H9 (cell line): ENCODE measurements around the gene GORASP1. TPM values are rescaled to one million over a fixed set of nuclear protein-coding genes. Genes with fewer than 3 reads are reported as not detected.

Source experiments
- DNase-seq: peaks from one replicate; pipeline ENCODE4 v3.0.0-alpha.2; 2017
- H2AFZ ChIP-seq: one replicate; pipeline ENCODE4 v1.6.1; 2013; ENCODE audit warnings: mild to moderate bottlenecking, low read length, control low read depth, moderate library complexity
- H2AK5ac ChIP-seq: 2 replicates; pipeline ENCODE4 v1.6.1; 2013; ENCODE audit warnings: low read length, control low read depth, mixed read lengths; ENCODE audit not compliant: insufficient read length
- H2BK120ac ChIP-seq: one replicate; pipeline ENCODE4 v1.6.1; 2013; ENCODE audit warnings: low read depth, mild to moderate bottlenecking, low read length, control low read depth, inconsistent platforms; ENCODE audit not compliant: poor library complexity, severe bottlenecking
- H2BK12ac ChIP-seq: 2 replicates; pipeline ENCODE4 v1.6.1; 2013; ENCODE audit warnings: low read length, control low read depth, mixed read lengths, low read depth; ENCODE audit not compliant: insufficient read length
- H2BK15ac ChIP-seq: 2 replicates; pipeline ENCODE4 v1.6.1; 2013; ENCODE audit warnings: low read depth, low read length, control low read depth
- H2BK20ac ChIP-seq: one replicate; pipeline ENCODE4 v1.6.1; 2013; ENCODE audit warnings: low read depth, mild to moderate bottlenecking, low read length, control low read depth, inconsistent platforms; ENCODE audit not compliant: poor library complexity, severe bottlenecking
- H2BK5ac ChIP-seq: 2 replicates; pipeline ENCODE4 v1.6.1; 2013; ENCODE audit warnings: low read length, control low read depth, mixed read lengths; ENCODE audit not compliant: insufficient read length
- H3K14ac ChIP-seq: 2 replicates; pipeline ENCODE4 v1.6.1; 2013; ENCODE audit warnings: low read length, control low read depth; ENCODE audit not compliant: insufficient read depth
- H3K18ac ChIP-seq: 2 replicates; pipeline ENCODE4 v1.6.1; 2013; ENCODE audit warnings: low read depth, mild to moderate bottlenecking, mixed read lengths, low read length, control low read depth; ENCODE audit not compliant: insufficient read length
- H3K23ac ChIP-seq: 2 replicates; pipeline ENCODE4 v1.6.1; 2013; ENCODE audit warnings: low read length, control low read depth, mixed read lengths, low read depth; ENCODE audit not compliant: insufficient read length
- H3K23me2 ChIP-seq: 2 replicates; pipeline ENCODE4 v1.6.1; 2013; ENCODE audit warnings: low read depth, mild to moderate bottlenecking, mixed read lengths, low read length, control low read depth; ENCODE audit not compliant: insufficient read length, poor library complexity, severe bottlenecking
- H3K27ac ChIP-seq: 2 replicates; pipeline ENCODE4 v1.5.1; 2013; ENCODE audit warnings: low read length, control low read depth, mixed read lengths, low read depth; ENCODE audit not compliant: insufficient read length
- H3K27me3 ChIP-seq: 2 replicates; pipeline ENCODE4 v1.6.1; 2013; ENCODE audit warnings: low read length, control low read depth, inconsistent platforms; ENCODE audit not compliant: insufficient read depth
- H3K4ac ChIP-seq: 2 replicates; pipeline ENCODE4 v1.6.1; 2013; ENCODE audit warnings: low read depth, mild to moderate bottlenecking, control low read depth, inconsistent platforms, low read length, moderate library complexity
- H3K4me1 ChIP-seq: 2 replicates; pipeline ENCODE4 v1.6.1; 2013; ENCODE audit warnings: low read length, control low read depth, inconsistent platforms; ENCODE audit not compliant: insufficient read depth
- H3K4me2 ChIP-seq: 2 replicates; pipeline ENCODE4 v1.6.1; 2013; ENCODE audit warnings: low read length, control low read depth, mixed read lengths; ENCODE audit not compliant: insufficient read length, insufficient read depth
- H3K56ac ChIP-seq: 2 replicates; pipeline ENCODE4 v1.6.1; 2013; ENCODE audit warnings: low read depth, mild to moderate bottlenecking, mixed read lengths, low read length, control low read depth; ENCODE audit not compliant: insufficient read length
- H3K79me1 ChIP-seq: 2 replicates; pipeline ENCODE4 v1.6.1; 2013; ENCODE audit warnings: low read depth, mild to moderate bottlenecking, moderate library complexity, low read length, control low read depth, inconsistent platforms; ENCODE audit not compliant: insufficient read depth, poor library complexity, severe bottlenecking
- H3K79me2 ChIP-seq: 2 replicates; pipeline ENCODE4 v1.6.1; 2013; ENCODE audit warnings: low read length, control low read depth, inconsistent platforms; ENCODE audit not compliant: insufficient read depth
- H3K9ac ChIP-seq: 2 replicates; pipeline ENCODE4 v1.6.1; 2013; ENCODE audit warnings: low read length, control low read depth, mixed read lengths; ENCODE audit not compliant: insufficient read length; ENCODE audit errors: extremely low read depth
- H3K9me3 ChIP-seq: one replicate; pipeline ENCODE4 v1.6.1; 2013; ENCODE audit warnings: low read depth, low read length, inconsistent platforms; ENCODE audit not compliant: control insufficient read depth
- H3T11ph ChIP-seq: one replicate; pipeline ENCODE4 v1.6.1; 2013; ENCODE audit warnings: mild to moderate bottlenecking, low read length, control low read depth, inconsistent platforms
- H4K20me1 ChIP-seq: one replicate; pipeline ENCODE4 v1.6.1; 2013; ENCODE audit not compliant: control insufficient read depth, insufficient read length, insufficient read depth
- H4K5ac ChIP-seq: 2 replicates; pipeline ENCODE4 v1.6.1; 2013; ENCODE audit warnings: low read depth, mild to moderate bottlenecking, mixed read lengths, low read length, control low read depth; ENCODE audit not compliant: insufficient read length
- H4K8ac ChIP-seq: replicated peaks from 2 replicates; pipeline ENCODE4 v1.6.1; 2013; ENCODE audit warnings: low read length, control low read depth, mixed read lengths, low read depth; ENCODE audit not compliant: insufficient read length
- H4K91ac ChIP-seq: 2 replicates; pipeline ENCODE4 v1.6.1; 2013; ENCODE audit warnings: low read depth, mild to moderate bottlenecking, moderate library complexity, mixed read lengths, low read length, control low read depth; ENCODE audit not compliant: insufficient read length
- H3K27ac Mint-ChIP-seq, 3 experiments: 2 replicates in 2 of 3; 3 replicates in 1 of 3; pipeline ENCODE4 v1.8.0; 2020 to 2021; ENCODE audit warnings: mixed read lengths in 3 of 3, mild to moderate bottlenecking in 1 of 3, moderate library complexity in 1 of 3
- H3K27me3 Mint-ChIP-seq: 2 replicates; pipeline ENCODE4 v1.8.0; 2021; ENCODE audit warnings: low read depth, mild to moderate bottlenecking, moderate library complexity, mixed read lengths
- H3K36me3 Mint-ChIP-seq, 3 experiments: 2 replicates in 2 of 3; 3 replicates in 1 of 3; pipeline ENCODE4 v1.8.0; 2020 to 2021; ENCODE audit warnings: low read depth in 3 of 3, mixed read lengths in 3 of 3; ENCODE audit not compliant: insufficient read depth in 1 of 3
- H3K4me1 Mint-ChIP-seq, 2 experiments: 2 replicates each; pipeline ENCODE4 v1.8.0; 2020; ENCODE audit warnings: mixed read lengths in 2 of 2
- H3K4me3 Mint-ChIP-seq, 2 experiments: 2 replicates in 1 of 2; 3 replicates in 1 of 2; pipeline ENCODE4 v1.8.0; 2020 to 2021; ENCODE audit warnings: mild to moderate bottlenecking in 2 of 2, mixed read lengths in 2 of 2, moderate library complexity in 1 of 2
- H3K9me3 Mint-ChIP-seq, 2 experiments: 2 replicates in 1 of 2; 3 replicates in 1 of 2; pipeline ENCODE4 v1.8.0; 2020; ENCODE audit warnings: mild to moderate bottlenecking in 2 of 2, mixed read lengths in 2 of 2, moderate library complexity in 1 of 2
- WGBS: extraction: QIAGEN DNeasy Blood & Tissue Kit; methylation state at CpG from one replicate; pipeline ENCODE4 v1.1.7; 2013; ENCODE audit warnings: missing lambda C conversion rate, low lambda C conversion rate, mixed read lengths; ENCODE audit not compliant: insufficient read length; ENCODE audit errors: extremely low coverage; 5-methylcytosine and 5-hydroxymethylcytosine counted together
- total RNA-seq: library from RNA; stranded (reverse); gene quantifications from 2 replicates; pipeline ENCODE4 v1.2.1, GENCODE V29; 2021
- TF ChIP-seq, protein P1 (sequence below): fragments of 200-600 bp; sonication (generic); conservative IDR thresholded peaks from 3 replicates; pipeline ENCODE4 v1.8.0; 2021; ENCODE audit warnings: antibody characterized with exemption, mild to moderate bottlenecking

Gene GORASP1
- total RNA-seq, 1 experiment from 2014 or later, result 37.4 TPM

DNA sequence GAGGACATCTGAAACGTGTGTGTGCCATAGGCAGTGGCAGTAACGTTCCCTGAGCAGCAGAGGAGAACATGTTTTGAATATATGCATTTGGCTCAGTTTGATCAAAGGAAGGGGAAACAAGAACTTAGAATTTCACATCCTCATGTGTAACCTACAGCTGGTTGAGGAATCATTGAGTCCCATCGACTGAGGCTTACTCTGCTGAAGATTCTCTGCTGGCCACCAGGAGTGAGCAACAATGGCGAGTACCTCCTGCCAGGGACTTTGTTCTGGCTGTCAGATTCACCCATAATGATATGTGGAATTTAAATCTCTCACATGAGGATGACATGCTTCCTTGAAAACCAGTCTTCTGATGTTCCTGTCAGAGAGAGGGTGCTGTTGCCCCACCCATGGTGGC is 21.3 kb downstream of the GORASP1 start:
- H2BK120ac ChIP-seq, result no peak overlapping the region
- H4K91ac ChIP-seq, result no peak overlapping the region
- no peak overlapping the region for H2AFZ ChIP-seq
- Mint-ChIP-seq H3K27ac (no peak overlapping the region), H3K36me3 (peaks cover 14 to 55% (median 52%) of the 10 kb centered on the region in 3 experiments; a peak in 5 of 7 replicates), H3K27me3 (no peaks in the 10 kb centered on the region), H3K4me1 (no peaks in the 10 kb centered on the region), H3K4me3 (no peak overlapping the region), H3K9me3 (no peaks in the 10 kb centered on the region)
- H2BK5ac ChIP-seq, result no peak overlapping the region
- no CpG with 5 or more reads among the region's 4 CpGs for WGBS
- H3K4ac ChIP-seq, result no peak overlapping the region
- no peak overlapping the region for H2BK15ac ChIP-seq
- no peak overlapping the region for H4K5ac ChIP-seq
- TF ChIP-seq, protein P1, sequence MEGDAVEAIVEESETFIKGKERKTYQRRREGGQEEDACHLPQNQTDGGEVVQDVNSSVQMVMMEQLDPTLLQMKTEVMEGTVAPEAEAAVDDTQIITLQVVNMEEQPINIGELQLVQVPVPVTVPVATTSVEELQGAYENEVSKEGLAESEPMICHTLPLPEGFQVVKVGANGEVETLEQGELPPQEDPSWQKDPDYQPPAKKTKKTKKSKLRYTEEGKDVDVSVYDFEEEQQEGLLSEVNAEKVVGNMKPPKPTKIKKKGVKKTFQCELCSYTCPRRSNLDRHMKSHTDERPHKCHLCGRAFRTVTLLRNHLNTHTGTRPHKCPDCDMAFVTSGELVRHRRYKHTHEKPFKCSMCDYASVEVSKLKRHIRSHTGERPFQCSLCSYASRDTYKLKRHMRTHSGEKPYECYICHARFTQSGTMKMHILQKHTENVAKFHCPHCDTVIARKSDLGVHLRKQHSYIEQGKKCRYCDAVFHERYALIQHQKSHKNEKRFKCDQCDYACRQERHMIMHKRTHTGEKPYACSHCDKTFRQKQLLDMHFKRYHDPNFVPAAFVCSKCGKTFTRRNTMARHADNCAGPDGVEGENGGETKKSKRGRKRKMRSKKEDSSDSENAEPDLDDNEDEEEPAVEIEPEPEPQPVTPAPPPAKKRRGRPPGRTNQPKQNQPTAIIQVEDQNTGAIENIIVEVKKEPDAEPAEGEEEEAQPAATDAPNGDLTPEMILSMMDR, result no peak
- no peaks in the 10 kb centered on the region for H3K9me3 ChIP-seq
- no peak for DNase-seq
- no peak overlapping the region for H3T11ph ChIP-seq
- no peak overlapping the region for H2BK12ac ChIP-seq
- no peak overlapping the region for H3K14ac ChIP-seq
- no peaks in the 10 kb centered on the region for H3K23me2 ChIP-seq
- no peak overlapping the region for H3K27ac ChIP-seq
- H2BK20ac ChIP-seq, result no peak overlapping the region
- H3K4me1 ChIP-seq, result no peaks in the 10 kb centered on the region
- no peak overlapping the region for H3K4me2 ChIP-seq
- no peaks in the 10 kb centered on the region for H3K27me3 ChIP-seq
- no peak overlapping the region for H4K8ac ChIP-seq
- H2AK5ac ChIP-seq, result no peak overlapping the region
- no peak overlapping the region for H3K56ac ChIP-seq
- no peaks in the 10 kb centered on the region for H3K79me2 ChIP-seq
- H3K79me1 ChIP-seq, result no peaks in the 10 kb centered on the region
- no peaks in the 10 kb centered on the region for H4K20me1 ChIP-seq
- no peak overlapping the region for H3K23ac ChIP-seq
- no peak overlapping the region for H3K18ac ChIP-seq
- no peak overlapping the region for H3K9ac ChIP-seq
